Measurements from ENCODE around the gene FCHSD2.
A peak's percentile ranks its signal among the peaks of the same experiment; 100 is the strongest.
"Not testable (repeated sequence)": the region's sequence is repeated elsewhere in the genome, so short reads cannot be mapped to it uniquely, and the experiment has no call there.

The FCHSD2 gene

DNA sequence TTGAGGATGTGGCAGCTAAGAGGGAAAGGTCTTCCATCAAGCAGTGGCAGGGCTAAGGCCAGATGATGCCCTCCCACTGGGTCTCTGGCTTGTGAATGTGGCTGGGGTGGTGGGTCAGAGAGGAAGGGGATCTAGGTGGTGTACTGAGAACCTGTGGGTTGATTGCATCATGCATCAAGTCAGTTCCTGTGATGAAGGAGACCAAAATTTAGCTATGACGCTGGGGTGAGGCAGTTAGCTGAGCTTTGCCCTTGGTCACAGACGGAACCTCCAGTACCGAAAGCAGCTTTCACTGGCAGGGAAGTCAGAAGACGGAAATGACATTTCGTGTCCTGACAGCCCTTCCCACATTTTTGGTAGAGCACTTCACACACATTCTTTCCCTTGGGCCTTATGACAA is 307.2 kb downstream of the FCHSD2 start:
- no peak for DNase-seq (ENCODE audit: low read depth in 2 of 2)

DNA sequence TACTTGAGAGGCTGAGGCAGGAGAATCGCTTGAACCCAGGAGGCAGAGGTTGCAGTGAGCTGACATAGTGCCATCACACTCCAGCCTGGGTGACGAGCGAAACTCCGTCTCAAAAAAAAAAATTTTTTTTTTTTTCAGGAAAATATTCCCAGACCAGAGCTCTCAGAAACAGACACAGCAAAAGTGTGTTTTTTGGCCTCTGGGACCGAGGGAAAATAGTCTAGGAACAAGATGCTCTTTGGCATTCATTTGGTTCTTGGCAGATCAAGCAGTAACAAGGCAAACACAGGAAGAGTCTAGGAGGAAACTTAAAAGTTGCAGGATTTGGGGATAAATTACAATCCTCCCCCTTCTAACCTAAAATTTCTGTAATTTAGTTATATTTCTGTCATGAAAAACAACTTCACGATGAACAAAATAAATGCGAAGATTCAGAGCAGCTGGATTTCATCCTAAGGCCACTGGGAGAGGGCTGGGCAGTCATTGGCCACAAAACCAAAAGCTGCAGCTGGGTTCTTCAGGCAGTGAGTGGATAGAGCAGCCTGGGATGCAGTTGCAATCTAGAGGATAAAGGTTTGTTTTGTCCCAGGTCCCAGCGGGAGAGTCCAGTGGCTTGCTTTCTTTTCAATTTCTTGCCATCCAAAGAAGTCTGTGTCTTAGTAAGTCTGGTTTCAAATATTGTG is 308.2 kb downstream of the FCHSD2 start:
- DNase-seq (ENCODE audit: low read depth in 2 of 2) = no peak

DNA sequence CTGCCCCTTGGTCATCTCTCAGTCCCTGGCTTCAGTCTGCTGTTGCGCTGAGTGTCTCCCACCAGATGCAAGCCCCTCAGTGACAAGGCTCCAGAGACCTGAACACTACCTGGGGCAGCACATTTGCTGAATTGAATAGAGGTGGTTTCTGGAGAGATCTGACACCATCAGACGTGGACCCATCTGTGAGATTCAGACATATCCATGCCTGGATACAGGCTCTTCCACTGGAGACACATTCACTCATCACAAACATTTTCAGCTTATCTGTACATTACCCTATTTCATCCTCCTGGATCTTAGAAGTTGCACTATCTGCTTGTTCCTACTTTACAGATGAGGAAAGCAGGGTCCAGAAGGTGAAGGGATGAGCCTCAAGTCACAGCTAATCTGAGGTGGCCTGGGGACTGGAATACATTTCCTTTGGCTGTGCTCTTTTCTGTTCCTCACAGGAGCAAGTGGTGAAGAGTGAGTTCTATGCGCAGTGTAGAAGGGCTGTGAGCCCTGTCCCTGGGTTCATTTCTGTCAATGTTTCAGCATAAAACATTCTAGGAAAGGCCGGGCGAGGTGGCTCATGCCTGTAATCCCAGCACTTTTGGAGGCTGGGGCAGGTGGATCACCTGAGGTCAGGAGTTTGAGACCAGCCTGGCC is 308.9 kb downstream of the FCHSD2 start:
- DNase-seq (ENCODE audit: low read depth in 2 of 2) = no peak

DNA sequence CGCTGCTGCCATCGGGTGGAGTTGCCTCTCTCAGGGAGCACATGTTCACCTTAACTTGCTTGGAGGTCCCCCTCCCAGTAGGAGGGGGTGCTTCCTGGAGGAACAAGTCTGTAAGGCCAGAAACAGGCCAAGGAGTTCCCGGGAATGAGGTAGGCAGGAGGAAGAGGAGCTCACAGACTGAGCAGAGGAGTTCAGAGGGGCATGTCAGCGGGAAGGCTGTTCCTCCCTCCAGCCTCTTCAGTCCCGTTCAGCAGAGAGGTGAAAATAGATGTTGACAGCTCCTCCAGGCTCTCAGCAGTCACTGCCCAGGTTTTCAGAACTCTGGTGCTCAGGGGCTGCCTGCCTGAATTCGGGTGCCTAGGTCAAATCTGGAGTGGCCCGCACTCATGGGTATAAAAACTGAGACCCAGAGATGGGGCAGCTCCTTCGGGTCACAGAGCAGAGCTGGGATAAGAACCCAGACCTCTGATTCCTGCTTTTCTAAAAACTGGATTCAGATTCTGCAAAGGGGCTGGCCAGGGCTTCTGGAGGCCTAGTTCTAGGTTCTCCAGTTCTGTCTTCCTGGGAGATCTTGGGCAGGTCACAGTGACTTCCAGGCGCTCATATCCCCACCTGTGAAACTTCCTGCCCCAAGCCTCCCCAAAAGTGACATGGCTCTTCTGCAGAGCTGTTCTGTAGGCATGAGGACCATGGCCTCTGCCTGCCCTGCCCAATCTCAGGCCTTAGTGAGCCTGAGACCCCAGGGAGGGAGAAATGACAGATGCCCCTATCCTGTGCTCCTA is 309.6 kb downstream of the FCHSD2 start:
- no peak for DNase-seq (ENCODE audit: low read depth in 2 of 2)

DNA sequence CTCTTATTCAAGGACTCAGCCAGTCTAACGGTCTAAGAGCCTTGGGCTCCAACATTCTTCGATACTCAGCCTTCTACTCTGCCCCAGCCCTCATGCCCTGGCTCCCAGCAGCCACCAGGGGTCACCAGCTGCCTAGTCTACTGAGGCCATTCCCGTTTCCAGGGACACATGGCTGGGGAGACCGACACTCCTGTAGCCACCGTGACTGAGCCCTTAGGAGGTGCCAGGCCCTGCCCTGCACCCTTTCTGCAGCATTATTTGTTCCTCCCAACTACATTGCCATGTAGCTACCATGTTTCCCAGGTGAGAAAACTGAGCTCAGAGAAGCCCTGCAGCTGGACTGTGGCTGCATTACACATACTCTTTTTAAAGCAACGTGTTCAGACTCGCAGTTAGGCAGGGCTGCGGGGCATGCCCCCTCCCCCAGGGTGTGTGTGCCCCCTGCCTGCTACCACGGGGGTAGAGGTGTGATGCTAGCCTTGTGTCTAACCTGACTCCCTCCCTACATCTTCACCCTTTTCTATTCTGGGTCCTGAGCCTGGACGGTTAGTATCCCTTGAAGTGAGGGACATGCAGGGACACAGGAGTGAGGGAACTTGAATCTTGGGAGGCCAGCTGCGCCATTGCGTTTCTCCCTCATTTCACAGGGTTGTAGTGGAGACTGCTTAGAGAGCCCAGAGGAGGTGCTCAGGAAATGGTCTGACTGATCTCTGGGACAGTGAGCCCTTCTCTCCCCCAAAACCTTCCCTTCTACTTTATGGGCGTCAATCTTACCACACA is 310.4 kb downstream of the FCHSD2 start:
- DNase-seq (ENCODE audit: low read depth in 2 of 2) = no peak

DNA sequence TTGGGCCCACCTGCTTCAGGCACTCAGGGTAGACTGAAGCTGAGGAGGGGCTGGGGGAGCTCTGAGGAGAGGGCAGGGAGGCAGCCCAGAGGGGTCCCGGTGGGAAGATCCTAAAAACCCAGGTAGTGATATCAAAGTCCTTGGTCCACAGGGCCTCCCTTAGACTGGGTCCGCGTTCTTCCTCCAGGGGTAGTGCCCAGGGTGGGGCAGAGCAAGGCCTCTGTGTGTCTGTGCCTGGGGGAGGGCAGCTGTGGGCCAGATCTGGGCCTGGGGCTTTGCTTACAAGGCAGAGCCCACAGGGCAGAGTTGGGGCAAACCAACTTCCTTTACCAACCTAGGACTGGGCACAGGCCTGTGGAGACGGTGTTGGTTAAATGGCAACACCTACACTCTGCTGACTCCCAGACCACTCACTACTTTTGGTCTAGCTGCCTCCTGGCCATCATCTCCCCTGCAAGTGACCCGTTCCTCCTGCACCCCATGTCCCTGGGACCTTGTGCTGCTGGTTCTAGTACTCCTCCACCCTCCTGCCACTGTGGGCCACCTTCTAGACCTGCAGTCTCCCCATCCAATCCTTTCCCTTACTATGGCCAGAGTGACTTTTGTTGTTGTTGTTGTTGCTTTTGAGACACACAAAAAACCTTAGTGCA is 312.1 kb downstream of the FCHSD2 start:
- no peak for DNase-seq (ENCODE audit: low read depth in 2 of 2)

DNA sequence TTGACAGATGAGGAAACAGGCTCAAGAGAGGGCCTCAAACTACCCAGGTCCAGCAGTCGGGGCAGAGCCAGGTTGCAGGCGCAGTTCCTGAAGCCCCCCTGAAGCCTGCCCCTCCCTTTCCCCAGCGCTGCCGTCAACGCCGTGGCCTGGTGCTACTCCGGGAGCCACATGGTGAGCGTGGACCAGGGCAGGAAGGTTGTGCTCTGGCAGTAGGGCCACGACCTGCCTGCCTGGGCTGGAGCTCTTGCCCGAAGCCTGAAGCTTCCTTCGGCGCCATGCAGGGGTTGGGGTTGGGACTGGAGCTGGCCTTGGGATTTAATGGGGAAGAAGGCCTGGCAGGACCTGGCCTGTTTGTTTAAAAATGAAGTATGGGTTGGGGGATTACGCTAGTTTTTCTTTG is 312.9 kb downstream of the FCHSD2 start:
- no peak for DNase-seq (ENCODE audit: low read depth in 2 of 2)

DNA sequence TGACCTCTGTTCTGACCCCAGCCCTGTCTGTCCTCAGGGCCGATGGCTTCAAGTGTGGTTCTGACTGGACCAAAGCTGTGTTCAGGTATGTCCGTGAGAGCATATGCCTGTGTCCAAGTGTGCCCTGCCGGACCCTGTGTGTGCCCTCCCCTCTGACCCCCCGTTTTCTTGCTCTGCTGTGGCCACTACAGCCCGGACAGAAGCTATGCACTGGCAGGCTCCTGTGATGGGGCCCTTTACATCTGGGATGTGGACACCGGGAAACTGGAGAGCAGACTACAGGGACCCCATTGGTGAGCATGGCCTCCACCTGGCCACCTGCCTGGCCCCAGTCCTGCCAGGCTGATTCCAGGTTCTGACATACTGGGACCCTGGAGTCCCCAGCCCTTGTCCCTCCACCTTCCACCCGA is 313.4 kb downstream of the FCHSD2 start:
- no peak for DNase-seq (ENCODE audit: low read depth in 2 of 2)

DNA sequence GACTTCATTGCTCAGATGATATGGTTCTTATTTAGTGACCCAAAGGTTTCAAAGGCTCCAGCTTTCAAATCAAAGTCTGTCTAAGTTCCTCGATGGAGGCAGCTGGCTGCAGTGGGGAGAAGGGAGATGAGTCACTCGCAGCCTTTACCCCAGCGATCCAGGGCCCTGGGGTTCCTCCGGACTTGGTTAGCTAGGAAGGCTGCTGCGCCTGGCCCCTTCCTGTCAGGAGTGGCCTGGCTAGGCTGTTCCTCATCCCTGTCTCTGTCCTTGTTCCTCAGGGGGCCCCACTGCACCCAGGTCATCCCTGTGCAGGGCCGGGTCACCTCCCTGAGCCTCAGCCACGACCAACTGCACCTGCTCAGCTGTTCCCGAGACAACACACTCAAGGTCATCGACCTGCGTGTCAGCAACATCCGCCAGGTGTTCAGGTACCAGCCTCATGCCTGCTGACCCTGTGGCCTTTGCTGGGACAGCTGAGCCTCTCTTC is 314.0 kb downstream of the FCHSD2 start:
- DNase-seq (ENCODE audit: low read depth in 2 of 2) = no peak

DNA sequence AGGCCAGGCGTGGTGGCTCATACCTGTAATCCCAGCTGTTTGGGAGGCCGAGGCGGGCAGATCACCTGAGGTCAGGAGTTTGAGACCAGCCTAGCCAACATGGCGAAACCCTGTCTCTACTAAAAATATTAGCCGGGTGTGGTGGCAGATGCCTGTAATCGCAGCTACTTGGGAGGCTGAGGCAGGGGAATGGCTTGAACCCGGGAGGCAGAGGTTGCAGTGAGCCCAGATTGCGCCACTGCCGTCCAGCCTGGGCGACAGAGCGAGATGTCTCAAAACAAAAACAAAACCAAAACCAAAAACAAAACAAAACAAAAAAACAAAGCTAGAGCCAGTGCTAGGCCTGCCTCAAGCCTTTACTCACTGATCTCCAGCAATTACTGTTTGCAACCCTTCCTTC is 314.5 kb downstream of the FCHSD2 start:
- not testable (repeated sequence) for DNase-seq (ENCODE audit: low read depth in 2 of 2)

DNA sequence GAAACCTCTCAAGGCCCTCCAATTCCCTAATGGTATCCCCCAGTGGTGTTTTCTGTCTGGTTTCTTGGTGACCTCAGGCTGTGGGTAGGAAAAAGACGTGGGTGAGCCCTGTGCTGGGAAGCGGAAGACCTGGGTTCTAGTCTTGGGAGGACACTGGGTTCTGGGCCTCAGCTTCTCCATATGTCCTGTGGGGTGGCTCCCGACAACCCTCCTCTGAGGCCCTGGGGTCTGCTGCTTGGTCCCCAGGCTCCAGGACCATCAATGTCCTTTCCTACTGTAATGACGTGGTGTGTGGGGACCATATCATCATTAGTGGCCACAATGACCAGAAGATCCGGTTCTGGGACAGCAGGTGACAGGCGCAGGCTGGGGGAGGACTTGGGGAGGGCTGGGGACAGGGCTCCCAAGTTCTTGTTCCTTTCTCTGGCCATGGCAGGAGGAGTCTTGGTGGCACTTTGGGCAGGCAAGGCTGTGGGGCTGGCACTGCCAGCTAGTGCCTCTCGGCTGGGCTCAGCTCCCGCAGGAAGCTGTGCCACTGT is 315.1 kb downstream of the FCHSD2 start:
- no peak for DNase-seq (ENCODE audit: low read depth in 2 of 2)

DNA sequence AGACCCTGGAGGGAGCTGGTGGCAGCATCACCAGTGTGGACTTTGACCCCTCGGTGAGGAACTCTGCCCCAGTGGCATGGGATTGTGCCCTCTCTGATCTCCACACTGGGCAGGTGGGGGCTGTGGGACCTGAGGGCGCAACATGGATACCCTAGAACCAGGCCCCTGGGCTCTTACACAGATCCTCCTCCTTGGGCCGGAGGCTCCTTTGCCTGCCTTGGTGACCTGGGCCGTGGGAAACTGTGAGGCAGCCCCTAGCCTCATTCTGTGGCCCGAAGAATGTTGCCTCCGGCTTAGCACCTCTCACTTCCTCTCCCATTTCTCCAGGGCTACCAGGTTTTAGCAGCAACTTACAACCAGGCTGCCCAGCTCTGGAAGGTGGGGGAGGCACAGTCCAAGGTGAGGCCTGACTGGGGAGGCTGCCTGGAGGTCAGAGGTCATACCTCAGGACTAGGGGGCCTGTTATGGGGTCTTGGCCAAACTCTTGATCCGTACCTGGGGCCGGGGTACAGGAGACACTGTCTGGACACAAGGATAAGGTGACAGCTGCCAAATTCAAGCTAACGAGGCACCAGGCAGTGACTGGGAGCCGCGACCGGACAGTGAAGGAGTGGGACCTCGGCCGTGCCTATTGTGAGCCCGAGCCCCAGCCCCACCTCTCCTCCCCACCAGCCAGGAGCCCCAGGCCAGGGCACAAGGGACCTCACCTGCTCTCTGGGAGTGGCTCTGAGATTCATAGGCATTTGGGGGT is 315.8 kb downstream of the FCHSD2 start:
- DNase-seq (ENCODE audit: low read depth in 2 of 2) = no peak

DNA sequence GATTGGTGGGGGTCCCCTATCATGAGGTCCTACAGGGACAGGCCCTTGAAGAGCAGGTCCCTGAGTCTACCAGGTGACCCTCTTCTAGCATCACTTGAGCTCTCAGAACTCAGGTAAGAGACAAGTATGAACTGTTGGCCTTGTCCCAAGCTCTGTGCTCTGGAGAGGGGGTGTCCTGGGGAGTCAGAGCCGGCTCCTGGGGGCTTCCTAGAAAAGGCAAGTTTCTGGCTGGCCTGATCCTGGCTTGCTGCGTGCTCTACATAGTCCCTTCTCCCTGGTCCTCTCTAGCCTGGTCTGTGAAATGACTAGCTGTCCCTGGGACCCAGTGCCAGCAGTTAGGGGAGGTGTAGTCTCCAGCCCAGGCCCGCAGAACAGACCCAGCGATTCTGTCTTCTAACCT is 316.5 kb downstream of the FCHSD2 start:
- DNase-seq (ENCODE audit: low read depth in 2 of 2) = no peak

DNA sequence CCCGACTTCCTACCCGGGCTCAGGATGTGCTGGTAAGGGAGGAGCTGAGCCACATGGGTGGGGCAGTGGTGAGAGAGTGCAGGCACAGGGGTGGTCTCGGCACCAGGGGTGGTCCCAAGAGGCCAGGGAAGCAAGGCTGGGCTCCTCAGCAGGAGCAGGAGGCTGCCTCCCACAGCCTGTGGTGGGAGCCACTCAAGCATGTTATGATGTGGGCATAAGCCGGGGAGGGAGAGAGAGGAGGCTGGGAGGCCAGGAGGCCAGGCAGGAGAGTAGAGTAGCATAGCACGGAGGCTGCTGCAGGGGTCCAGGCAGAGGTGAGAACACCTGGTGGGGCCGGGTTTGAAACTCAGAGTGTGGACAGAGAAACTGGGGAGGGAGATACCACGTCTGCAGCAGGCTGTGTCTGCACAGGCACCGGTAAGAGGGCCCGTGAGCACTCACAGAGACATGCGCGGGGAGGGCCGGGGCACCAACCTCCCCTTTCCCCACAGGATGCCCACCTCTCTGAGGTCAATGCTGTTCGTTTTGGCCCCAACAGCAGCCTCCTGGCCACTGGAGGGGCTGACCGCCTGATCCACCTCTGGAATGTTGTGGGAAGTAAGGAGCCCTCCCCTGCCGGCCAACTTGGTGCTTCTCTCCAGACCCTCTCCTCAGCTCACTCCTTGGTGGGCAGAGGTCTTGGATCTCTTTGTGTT is 317.2 kb downstream of the FCHSD2 start:
- no peak for DNase-seq (ENCODE audit: low read depth in 2 of 2)

DNA sequence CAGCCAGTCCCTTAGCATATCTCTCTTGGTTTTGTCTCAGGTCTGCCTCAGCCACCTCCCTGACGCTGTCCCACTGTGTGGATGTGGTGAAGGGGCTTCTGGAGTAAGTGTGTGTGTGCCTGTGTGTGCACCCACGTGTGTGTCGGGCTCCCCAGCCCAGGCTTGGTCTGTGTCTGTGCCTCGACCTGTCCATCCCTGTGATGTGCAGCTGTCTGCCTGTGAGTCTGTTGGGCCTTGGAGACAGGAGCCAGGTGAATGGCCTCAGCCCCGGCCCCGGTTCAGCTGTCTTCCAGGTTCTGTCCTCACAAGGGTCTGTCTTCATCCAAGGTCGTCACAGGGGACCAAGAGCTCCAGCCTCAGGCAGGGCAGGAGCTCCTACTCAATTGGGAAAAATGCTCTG is 318.1 kb downstream of the FCHSD2 start:
- DNase-seq (ENCODE audit: low read depth in 2 of 2) = no peak

DNA sequence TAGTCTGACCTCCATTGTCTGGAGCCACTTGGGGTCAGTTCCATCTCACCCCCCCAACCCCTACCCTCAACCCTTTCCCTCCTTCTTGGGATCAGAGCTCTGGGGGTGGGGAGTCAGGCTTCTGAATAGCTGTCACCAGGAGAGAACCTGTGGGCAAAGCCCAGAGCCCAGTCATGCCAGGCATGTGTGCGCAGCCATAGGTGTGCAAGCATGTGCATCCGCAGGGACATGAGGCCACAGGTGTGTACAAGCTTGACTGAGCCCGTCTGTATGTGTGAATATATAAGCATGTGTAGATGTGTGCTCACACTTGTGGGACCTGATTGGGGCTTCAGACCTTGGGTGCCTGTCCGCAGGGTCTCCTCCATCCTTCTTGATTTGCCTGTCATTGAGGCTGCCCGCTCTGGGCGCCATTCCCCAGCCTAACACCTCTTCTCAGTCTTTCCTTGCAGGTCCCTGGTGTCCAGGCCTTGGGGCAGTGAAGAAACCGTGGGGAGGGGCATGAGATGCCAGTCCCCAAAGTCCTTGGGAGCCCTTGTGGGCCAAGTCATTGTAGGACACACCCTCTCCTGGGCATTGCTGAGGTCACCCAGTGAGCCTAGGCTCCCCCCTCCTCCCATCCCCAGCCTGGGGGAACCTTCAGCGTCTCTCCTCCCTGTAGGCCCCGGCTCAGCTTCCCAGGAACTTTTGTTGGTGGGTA is 318.9 kb downstream of the FCHSD2 start:
- no peak for DNase-seq (ENCODE audit: low read depth in 2 of 2)

DNA sequence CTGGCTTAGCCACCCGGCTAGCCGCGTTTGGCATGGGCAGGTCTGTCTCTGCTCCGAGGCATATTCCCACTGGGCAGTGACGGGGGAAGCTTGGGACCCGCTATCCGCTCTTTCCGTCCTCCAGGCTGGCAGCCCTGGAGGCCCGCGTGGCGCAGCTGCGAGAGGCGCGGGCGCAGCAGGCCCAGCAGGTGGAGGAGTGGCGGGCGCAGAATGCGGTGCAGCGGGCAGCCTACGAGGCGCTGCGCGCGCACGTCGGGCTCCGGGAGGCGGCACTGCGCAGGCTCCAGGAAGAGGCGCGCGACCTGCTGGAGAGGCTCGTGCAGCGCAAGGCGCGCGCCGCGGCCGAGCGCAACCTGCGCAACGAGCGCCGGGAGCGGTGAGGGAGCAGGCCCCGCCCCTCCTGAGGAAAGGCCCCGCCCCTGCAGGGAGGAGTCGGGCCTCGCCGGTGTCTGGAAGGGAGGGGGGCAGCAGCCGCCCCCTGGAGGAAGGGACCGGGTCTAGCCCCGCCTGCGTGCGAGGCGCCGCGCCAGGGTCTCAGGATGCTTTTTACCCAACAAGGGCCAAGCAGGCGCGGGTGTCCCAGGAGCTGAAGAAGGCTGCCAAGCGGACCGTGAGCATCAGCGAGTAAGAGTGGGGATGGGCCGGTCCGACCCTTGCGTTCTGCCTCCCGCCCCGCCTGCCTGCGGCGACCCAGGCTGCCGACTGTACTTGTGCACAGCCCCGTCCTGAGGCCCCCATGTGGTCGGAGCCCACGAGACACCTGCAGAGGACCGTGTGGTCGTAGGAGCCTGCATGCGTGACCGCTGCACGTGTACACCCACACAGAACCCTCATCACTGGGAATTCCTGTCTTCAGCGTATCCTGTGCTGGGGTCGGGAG is 320.0 kb downstream of the FCHSD2 start:
- DNase-seq (ENCODE audit: low read depth in 2 of 2) = peak; percentile 61 to 65

DNA sequence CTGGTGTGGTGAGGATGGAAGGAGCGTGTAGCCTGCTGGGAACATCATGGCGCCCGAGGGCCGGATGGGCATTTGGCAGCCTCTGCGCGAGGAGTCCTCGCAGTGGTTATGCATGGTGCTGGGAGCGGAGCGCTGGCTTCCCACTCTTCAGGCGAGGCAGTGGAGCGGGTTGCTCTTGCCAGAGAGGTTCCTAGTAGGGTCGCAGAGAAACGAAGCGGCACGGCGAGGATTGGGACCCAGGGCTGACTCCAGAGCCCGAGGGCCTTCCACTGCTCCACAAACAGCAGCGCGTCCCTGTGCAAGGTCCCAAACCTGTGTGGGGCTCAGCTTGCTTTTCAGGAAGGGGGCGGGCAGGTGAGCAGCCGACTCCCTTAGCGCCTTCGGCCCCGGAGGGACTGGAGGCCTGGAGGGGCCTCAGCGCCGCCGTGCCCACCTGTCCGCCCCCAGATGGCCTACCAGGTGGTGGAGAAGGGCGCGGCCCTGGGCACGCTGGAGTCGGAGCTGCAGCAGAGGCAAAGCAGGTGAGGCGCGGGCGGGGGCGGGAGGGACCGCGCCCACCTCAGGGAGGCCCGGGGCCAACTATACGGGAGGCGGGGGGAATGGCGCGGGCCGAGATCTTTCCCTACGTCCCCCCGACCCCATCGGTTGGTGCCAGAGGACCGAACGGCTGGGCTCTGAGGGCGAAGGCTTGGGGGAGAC is 320.7 kb downstream of the FCHSD2 start:
- DNase-seq (ENCODE audit: low read depth in 2 of 2) = no peak
